HG02759 (cell line): Measurements from ENCODE around the gene RSF1.
"Not testable (repeated sequence)": the region's sequence is repeated elsewhere in the genome, so short reads cannot be mapped to it uniquely, and the experiment has no call there.

Experiments
- ATAC-seq: cut with Tn5 transposase; IDR thresholded peaks from one replicate; pipeline ENCODE4 v1.9.1; 2021; ENCODE audit warnings: mild to moderate bottlenecking, moderate library complexity; ENCODE audit not compliant: unreplicated experiment

RSF1 gene, protein sequence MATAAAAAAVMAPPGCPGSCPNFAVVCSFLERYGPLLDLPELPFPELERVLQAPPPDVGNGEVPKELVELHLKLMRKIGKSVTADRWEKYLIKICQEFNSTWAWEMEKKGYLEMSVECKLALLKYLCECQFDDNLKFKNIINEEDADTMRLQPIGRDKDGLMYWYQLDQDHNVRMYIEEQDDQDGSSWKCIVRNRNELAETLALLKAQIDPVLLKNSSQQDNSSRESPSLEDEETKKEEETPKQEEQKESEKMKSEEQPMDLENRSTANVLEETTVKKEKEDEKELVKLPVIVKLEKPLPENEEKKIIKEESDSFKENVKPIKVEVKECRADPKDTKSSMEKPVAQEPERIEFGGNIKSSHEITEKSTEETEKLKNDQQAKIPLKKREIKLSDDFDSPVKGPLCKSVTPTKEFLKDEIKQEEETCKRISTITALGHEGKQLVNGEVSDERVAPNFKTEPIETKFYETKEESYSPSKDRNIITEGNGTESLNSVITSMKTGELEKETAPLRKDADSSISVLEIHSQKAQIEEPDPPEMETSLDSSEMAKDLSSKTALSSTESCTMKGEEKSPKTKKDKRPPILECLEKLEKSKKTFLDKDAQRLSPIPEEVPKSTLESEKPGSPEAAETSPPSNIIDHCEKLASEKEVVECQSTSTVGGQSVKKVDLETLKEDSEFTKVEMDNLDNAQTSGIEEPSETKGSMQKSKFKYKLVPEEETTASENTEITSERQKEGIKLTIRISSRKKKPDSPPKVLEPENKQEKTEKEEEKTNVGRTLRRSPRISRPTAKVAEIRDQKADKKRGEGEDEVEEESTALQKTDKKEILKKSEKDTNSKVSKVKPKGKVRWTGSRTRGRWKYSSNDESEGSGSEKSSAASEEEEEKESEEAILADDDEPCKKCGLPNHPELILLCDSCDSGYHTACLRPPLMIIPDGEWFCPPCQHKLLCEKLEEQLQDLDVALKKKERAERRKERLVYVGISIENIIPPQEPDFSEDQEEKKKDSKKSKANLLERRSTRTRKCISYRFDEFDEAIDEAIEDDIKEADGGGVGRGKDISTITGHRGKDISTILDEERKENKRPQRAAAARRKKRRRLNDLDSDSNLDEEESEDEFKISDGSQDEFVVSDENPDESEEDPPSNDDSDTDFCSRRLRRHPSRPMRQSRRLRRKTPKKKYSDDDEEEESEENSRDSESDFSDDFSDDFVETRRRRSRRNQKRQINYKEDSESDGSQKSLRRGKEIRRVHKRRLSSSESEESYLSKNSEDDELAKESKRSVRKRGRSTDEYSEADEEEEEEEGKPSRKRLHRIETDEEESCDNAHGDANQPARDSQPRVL (N-terminal part only)

GRCh38 chr11:77820565-77821348 lies at the start of gene RSF1, which contains the start of gene AAMDC:
Gene RSF1 (minus strand): TSS chr11:77820722. CDS start chr11:77820714, 8 bp downstream.
Gene AAMDC (plus strand): TSS chr11:77821144. CDS start chr11:77842497, 21,353 bp downstream.
- ATAC-seq: peak; percentile 87

DNA sequence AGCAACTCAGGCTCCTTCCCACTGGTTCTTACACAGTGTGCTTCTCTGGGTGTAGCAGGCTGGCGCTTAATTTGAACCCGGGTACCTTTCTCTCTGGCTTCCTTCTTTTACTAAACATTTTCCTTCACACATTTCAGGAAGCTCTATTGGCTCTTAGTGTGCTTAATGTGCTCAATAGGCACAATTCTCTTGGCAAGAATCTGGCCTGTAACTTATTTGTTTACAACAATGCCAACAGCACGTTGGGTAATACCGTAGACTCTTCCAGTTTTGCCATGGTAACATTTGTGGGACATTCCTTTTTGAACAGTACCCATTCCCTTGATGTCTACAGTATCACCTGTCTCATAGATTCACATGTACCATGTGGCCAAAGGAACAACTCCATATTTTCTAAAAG lies 48.2 kb upstream of the RSF1 start:
- no peak for ATAC-seq

- no peak for ATAC-seq
These were observed 45.8 kb upstream of the RSF1 start for GRCh38 chr11:77866336-77866735.

DNA sequence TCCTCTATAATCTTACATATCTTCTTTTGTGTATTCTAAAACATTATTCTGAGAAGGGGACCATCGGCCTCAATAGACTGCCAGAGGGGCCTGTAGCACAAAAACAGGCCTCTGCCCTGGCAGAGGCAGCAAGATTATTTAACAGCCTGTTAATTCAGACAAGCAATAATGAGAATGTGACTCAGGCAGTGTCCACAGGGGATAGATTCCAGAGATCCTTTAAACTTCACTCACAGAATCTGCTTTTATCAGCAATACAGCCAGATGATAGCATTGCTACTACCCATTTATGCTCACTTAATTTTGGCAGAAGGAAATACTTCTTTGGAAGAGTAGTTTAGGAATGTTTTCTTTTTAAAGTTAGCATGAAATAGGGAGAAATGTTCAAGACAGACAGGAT lies 45.3 kb upstream of the RSF1 start:
- ATAC-seq: no peak

DNA sequence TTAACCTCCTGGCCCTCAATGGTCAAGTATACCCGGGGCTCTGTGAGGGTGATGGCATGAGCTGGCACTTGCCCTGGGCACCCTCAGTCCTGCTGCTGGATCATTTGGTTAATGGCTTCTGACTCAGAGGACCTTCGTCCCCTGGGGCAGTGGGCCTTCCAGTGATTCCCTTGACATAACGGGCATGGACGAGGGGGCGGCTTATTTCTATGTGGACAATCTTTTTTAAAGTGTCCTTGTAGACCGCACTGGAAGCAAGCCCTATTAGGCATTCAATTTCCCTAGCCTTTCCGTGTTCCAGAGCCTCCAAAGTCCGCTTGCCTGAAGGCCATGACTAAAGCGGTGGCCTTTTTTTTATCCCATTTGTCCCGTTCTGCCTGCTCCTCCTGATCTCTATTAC lies 40.9 kb upstream of the RSF1 start:
- ATAC-seq: not testable (repeated sequence)

GRCh38 chr11:77857906-77858457 lies 37.5 kb upstream of the RSF1 start:
- ATAC-seq: not testable (repeated sequence)

- ATAC-seq: no peak
These were observed 34.3 kb upstream of the RSF1 start for GRCh38 chr11:77854838-77855237.

GRCh38 chr11:77851503-77851902 lies 31.0 kb upstream of the RSF1 start:
- ATAC-seq: no peak

DNA sequence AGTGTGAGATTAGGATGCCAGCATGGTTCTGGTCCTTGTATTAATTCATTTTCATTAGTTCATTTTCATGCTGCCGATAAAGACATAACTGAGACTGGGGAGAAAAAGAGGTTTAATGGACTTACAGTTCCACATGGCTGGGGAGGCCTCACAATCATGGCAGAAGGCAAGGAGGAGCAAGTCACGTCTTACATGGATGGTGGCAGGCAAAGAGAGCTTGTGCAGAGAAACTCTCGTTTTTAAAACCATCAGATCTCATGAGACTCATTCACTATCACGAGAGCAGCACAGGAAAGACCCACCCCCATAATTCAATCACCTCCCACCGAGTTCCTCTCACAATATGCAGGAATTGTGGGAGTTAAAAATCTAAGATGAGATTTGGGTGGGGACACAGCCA lies 23.2 kb upstream of the RSF1 start:
- not testable (repeated sequence) for ATAC-seq

DNA sequence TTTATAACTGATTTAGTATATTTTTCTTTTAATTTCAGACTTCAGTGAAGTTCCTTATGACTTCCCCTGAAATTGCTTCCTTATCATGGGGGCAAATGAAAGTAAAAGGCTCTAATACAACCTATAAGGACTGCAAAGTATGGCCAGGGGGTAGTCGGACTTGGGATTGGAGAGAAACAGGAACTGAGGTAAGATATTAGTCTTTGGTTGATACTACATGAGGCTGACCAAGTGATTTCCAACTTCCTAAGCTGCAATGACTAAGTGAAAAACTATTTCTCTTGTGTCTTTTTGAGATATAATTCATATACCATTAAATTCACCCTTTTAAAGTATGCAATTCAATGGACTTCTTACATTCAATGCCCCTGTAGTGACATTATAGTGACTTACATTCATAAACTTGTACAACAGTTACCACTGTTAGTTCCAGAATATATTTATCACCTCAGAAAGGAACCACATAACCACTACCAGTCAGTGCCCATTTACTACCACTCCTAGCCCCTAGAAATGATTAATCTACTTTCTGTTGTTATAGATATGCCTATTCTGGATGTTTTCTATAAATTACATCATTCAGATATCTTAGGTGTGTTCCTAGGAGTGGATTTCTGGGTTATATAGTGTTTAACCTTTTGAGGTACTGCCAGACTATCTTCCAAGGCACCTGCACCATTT lies 22.1 kb upstream of the RSF1 start:
- no peak for ATAC-seq

GRCh38 chr11:77833302-77833701 lies 12.8 kb upstream of the RSF1 start:
- ATAC-seq: no peak

DNA sequence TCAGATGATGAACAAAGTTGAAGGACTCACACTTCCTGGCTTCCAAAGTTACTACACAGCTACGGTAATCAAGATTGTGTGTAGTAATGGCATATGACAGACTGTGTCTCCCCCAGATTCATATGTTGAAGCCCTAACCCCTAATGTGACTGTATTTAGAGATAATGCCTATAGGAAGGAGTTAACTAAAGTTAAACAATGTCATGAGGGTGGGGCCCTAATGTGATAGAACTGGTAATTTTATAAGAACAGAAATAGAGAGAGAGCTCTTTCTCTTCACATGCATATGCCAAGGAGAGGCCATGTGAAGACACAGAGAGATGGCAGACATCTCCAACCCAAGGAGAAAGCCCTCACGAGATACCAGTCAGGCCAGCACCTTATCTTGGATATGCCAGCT lies 8.4 kb upstream of the RSF1 start:
- no peak for ATAC-seq

DNA sequence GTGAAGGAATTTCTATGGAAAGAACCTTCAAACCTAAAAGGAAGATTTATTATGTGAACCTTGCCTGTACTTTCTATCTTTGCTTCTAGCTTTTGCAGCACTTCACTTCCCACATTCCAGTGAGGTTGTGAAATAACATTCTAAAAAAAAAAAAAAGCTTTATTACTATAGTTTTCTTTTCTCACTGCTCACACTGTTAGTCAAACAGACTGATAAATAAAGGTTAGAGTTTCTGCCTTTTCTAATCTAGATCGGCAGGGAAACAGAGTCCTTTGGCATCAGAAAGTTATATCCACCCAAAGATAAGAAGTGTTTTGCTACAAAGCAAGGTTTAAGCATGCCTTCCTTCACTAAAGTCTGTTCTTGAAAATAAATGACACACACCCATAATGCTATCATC lies 3.3 kb upstream of the RSF1 start:
- ATAC-seq: no peak

DNA sequence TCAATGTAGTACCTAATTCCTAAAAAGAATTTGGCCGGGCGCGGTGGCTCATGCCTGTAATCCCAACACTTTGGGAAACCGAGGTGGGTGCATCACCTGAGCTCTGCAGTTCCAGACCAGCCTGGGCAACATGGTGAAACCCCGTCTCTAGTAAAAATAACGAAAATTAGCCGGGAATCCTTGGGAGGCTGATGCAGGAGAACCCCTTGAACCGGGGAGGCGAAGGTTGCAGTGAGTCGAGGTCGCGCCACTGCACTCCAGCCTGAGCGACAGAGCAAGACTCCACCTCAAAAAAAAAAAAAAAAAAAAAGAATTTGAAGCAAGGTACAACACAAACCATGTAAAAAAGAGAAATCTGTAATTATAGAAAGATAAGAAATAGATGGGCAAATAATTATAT lies 1.6 kb upstream of the RSF1 start:
- ATAC-seq: not testable (repeated sequence)

DNA sequence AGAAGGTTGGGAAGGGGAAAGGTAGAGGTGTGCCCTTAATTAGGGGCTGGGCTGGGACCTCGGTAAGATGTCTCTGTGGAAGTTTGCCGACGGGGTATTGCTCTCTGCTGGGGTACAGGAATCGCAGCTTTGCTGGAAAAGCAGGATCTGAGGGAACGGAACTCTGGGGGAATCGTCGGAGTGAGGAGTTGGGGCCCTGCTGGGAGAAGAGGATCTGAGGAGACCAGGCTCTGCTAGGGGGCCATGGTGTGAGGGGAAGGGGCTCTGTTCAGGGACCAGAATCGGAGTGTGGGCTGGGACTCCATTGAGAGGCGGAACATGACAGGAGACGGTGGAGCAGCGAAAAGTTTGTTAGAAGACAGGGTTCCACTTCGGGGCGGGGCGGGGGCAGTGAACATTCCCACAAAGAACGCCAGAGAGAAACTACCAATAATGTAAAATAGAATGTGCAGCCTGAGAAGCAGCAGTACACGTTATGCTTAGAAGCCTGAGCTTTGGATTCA lies 878 bp upstream of the RSF1 start:
- ATAC-seq: no peak

DNA sequence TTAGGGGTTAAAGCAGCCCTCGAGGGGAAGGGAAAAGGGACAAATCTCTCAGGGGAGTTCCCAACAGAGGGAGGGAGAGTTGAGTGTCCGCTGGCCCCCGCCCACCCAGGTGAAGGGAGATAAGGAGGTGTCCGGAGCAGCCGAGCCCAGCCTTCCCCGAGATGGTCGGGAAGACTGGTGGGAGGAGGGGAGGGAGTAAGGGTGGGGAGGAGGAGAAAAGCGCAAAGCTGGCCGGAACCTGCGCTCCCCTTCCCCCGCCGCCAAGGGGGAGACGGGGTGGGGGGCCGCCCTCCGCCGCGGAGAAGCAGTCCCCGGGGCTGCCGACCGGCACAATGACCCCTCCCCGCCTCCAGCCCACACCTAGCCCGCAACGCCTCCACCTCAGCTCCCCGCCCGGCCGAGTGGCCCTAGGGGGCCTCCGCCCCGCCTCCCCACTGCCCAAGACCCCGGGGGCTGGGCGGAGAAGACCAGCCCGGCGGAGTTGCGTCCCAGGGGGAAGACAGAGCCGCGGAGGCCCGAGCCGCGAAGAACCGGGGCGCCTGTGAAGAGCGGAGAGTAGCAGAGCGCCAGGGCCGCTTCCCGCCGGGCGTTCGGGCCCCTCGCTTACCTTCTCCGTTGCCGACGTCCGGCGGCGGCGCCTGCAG lies 479 bp downstream of the RSF1 start:
- ATAC-seq: peak; percentile 15

- peak; percentile 53 for ATAC-seq
These were observed 1.1 kb downstream of the RSF1 start for GRCh38 chr11:77819411-77819920.

- ATAC-seq: no peak
These were observed 5.1 kb downstream of the RSF1 start for GRCh38 chr11:77815459-77815858.
